SK-N-MC (cell line): ENCODE data around the gene ZNF750.

ENCODE experiments used
- DNase-seq: peaks from one replicate; pipeline ENCODE4 v3.0.0-alpha.2; 2011; ENCODE audit warnings: low read depth, low spot score
- H3K27ac ChIP-seq: fragments of 200-600 bp; sonication (generic); 2 replicates; pipeline ENCODE4 v1.5.1; 2016; ENCODE audit warnings: mixed run types
- H3K36me3 ChIP-seq: fragments of 200-600 bp; sonication (generic); 2 replicates; pipeline ENCODE4 v1.6.1; 2017; ENCODE audit warnings: antibody characterized with exemption, low read length, mixed read lengths; ENCODE audit not compliant: insufficient read depth
- H3K4me3 ChIP-seq: fragments of 200-600 bp; sonication (generic); 2 replicates; pipeline ENCODE4 v1.5.1; 2016
- H3K9ac ChIP-seq: fragments of 200-600 bp; sonication (generic); 2 replicates; pipeline ENCODE4 v1.8.0; 2017; ENCODE audit warnings: mixed run types, mixed read lengths; ENCODE audit not compliant: insufficient read length
- H3K9me3 ChIP-seq: fragments of 200-600 bp; sonication (generic); 2 replicates; pipeline ENCODE4 v1.6.1; 2017; ENCODE audit warnings: low read depth, mild to moderate bottlenecking, antibody characterized with exemption, low read length, moderate library complexity, mixed read lengths
- EZH2 ChIP-seq: fragments of 200-600 bp; sonication (generic); IDR thresholded peaks from one replicate; pipeline ENCODE4 v1.6.1; 2017; ENCODE audit warnings: antibody characterized with exemption
- FOXP2 ChIP-seq: optimal IDR thresholded peaks from 2 replicates; pipeline ENCODE3; 2011; ENCODE audit warnings: mild to moderate bottlenecking, moderate library complexity; ENCODE audit not compliant: insufficient read depth; ENCODE audit errors: extremely low read length, control extremely low read depth
- POLR2AphosphoS5 ChIP-seq: IDR thresholded peaks from 2 replicates; pipeline ENCODE4 v1.6.1; 2012; ENCODE audit warnings: mild to moderate bottlenecking, low read depth, low read length, borderline replicate concordance

The ZNF750 gene

GRCh38 chr17:82868715-82869131 lies 28.9 kb upstream of the ZNF750 start:
- TF ChIP-seq POLR2AphosphoS5 = no peak
- no peak for TF ChIP-seq EZH2
- no peak for TF ChIP-seq FOXP2
- DNase-seq = no peak
- Histone ChIP-seq H3K9ac (no peak overlapping the region), H3K4me3 (no peak overlapping the region), H3K36me3 (peaks cover 13% of the 10 kb centered on the region), H3K9me3 (no peaks in the 10 kb centered on the region), H3K27ac (no peak overlapping the region)

- H3K36me3 ChIP-seq = peaks cover 13% of the 10 kb centered on the region
- H3K27ac ChIP-seq = no peak overlapping the region
- no peak for DNase-seq
- no peak overlapping the region for H3K4me3 ChIP-seq
- TF ChIP-seq FOXP2 (no peak), POLR2AphosphoS5 (no peak), EZH2 (no peak)
- H3K9ac ChIP-seq = no peak overlapping the region
- H3K9me3 ChIP-seq = no peaks in the 10 kb centered on the region
Measured at GRCh38 chr17:82867763-82868325, 28.0 kb upstream of the ZNF750 start.

GRCh38 chr17:82866590-82867191 lies 26.9 kb upstream of the ZNF750 start:
- Histone ChIP-seq H3K9ac (no peak overlapping the region), H3K27ac (no peak overlapping the region), H3K4me3 (no peak overlapping the region), H3K36me3 (peaks cover 13% of the 10 kb centered on the region), H3K9me3 (no peaks in the 10 kb centered on the region)
- no peak for TF ChIP-seq EZH2
- no peak for TF ChIP-seq POLR2AphosphoS5
- TF ChIP-seq FOXP2 = no peak
- DNase-seq = no peak

GRCh38 chr17:82865774-82866395 lies 26.1 kb upstream of the ZNF750 start:
- Histone ChIP-seq H3K4me3 (peak overlapping the region; percentile 20; the same call in 1 of the 2 replicates), H3K36me3 (peaks cover 10% of the 10 kb centered on the region), H3K9ac (no peak overlapping the region), H3K9me3 (no peaks in the 10 kb centered on the region), H3K27ac (peak overlapping the region; percentile 49; the same call in 1 of the 2 replicates)
- TF ChIP-seq POLR2AphosphoS5 = no peak
- no peak for TF ChIP-seq EZH2
- no peak for TF ChIP-seq FOXP2
- DNase-seq = no peak

GRCh38 chr17:82865274-82865673 lies 25.5 kb upstream of the ZNF750 start:
- H3K9ac ChIP-seq = no peak overlapping the region
- TF ChIP-seq EZH2 = no peak
- no peak for TF ChIP-seq FOXP2
- TF ChIP-seq POLR2AphosphoS5 = no peak
- H3K4me3 ChIP-seq = no peak overlapping the region
- H3K36me3 ChIP-seq = peaks cover 4% of the 10 kb centered on the region; the same call in 1 of the 2 replicates
- no peak for DNase-seq
- no peak overlapping the region for H3K27ac ChIP-seq
- no peaks in the 10 kb centered on the region for H3K9me3 ChIP-seq

GRCh38 chr17:82864713-82865248 lies 25.0 kb upstream of the ZNF750 start:
- Histone ChIP-seq H3K9ac (no peak overlapping the region), H3K36me3 (no peaks in the 10 kb centered on the region), H3K4me3 (no peak overlapping the region), H3K9me3 (no peaks in the 10 kb centered on the region), H3K27ac (no peak overlapping the region)
- DNase-seq = no peak
- TF ChIP-seq EZH2 (no peak), FOXP2 (no peak), POLR2AphosphoS5 (no peak)

GRCh38 chr17:82863941-82864712 lies 24.3 kb upstream of the ZNF750 start:
- Histone ChIP-seq H3K9me3 (no peaks in the 10 kb centered on the region), H3K9ac (no peak overlapping the region), H3K4me3 (peak overlapping the region; percentile 36), H3K27ac (peak overlapping the region; percentile 74), H3K36me3 (no peaks in the 10 kb centered on the region)
- TF ChIP-seq EZH2 (no peak), POLR2AphosphoS5 (0 out of 2 replicates have a peak, but pooled peaks have one; percentile 10)
- DNase-seq = peak; percentile 70

- H3K27ac ChIP-seq = peak overlapping the region; percentile 74
- peak overlapping the region; percentile 36 for H3K4me3 ChIP-seq
- no peak for TF ChIP-seq EZH2
- no peak for TF ChIP-seq POLR2AphosphoS5
- no peak for TF ChIP-seq FOXP2
- no peaks in the 10 kb centered on the region for H3K9me3 ChIP-seq
- no peaks in the 10 kb centered on the region for H3K36me3 ChIP-seq
- H3K9ac ChIP-seq = no peak overlapping the region
- no peak for DNase-seq
Measured at GRCh38 chr17:82863383-82863940, 23.6 kb upstream of the ZNF750 start.
